HUES48 (cell line): ENCODE data around the gene MLPH.

Experiments used
- H3K27ac ChIP-seq: one replicate; pipeline ENCODE4 v1.7.0; 2013; ENCODE audit warnings: low read depth, low read length, inconsistent platforms
- H3K27me3 ChIP-seq: 2 replicates; pipeline ENCODE4 v1.6.1; 2013; ENCODE audit warnings: mild to moderate bottlenecking, low read length; ENCODE audit not compliant: control insufficient read depth, insufficient read depth
- H3K36me3 ChIP-seq: 2 replicates; pipeline ENCODE4 v1.6.1; 2013; ENCODE audit warnings: low read length; ENCODE audit not compliant: control insufficient read depth, insufficient read depth
- H3K4me1 ChIP-seq: 2 replicates; pipeline ENCODE4 v1.6.1; 2013; ENCODE audit warnings: mild to moderate bottlenecking, low read length; ENCODE audit not compliant: control insufficient read depth, insufficient read depth
- H3K4me3 ChIP-seq: 2 replicates; pipeline ENCODE4 v1.5.1; 2013; ENCODE audit warnings: mild to moderate bottlenecking, low read depth, low read length
- H3K9ac ChIP-seq: 2 replicates; pipeline ENCODE4 v1.6.1; 2013; ENCODE audit warnings: mild to moderate bottlenecking, low read depth, low read length, moderate library complexity
- H3K9me3 ChIP-seq: 2 replicates; pipeline ENCODE4 v1.6.1; 2013; ENCODE audit warnings: low read length; ENCODE audit not compliant: control insufficient read depth, insufficient read depth

Gene MLPH

GRCh38 chr2:237525559-237526157 is 38.6 kb downstream of the MLPH start:
- H3K9ac ChIP-seq = no peak overlapping the region
- no peaks in the 10 kb centered on the region for H3K9me3 ChIP-seq
- H3K27me3 ChIP-seq = no peaks in the 10 kb centered on the region
- H3K36me3 ChIP-seq = no peaks in the 10 kb centered on the region
- H3K4me3 ChIP-seq = no peak overlapping the region
- no peaks in the 10 kb centered on the region for H3K4me1 ChIP-seq
- no peak overlapping the region for H3K27ac ChIP-seq

- Histone ChIP-seq H3K27me3 (no peaks in the 10 kb centered on the region), H3K36me3 (no peaks in the 10 kb centered on the region), H3K4me1 (peaks cover 5% of the 10 kb centered on the region), H3K9me3 (no peaks in the 10 kb centered on the region), H3K27ac (no peak overlapping the region), H3K4me3 (no peak overlapping the region), H3K9ac (no peak overlapping the region)
These were observed 40.2 kb downstream of the MLPH start for GRCh38 chr2:237527233-237527632.

GRCh38 chr2:237527766-237528165 is 40.7 kb downstream of the MLPH start:
- Histone ChIP-seq H3K27me3 (no peaks in the 10 kb centered on the region), H3K4me1 (peaks cover 5% of the 10 kb centered on the region), H3K36me3 (no peaks in the 10 kb centered on the region), H3K4me3 (no peak overlapping the region), H3K9ac (no peak overlapping the region), H3K27ac (no peak overlapping the region), H3K9me3 (no peaks in the 10 kb centered on the region)

GRCh38 chr2:237529452-237530402 is 42.7 kb downstream of the MLPH start:
- H3K27me3 ChIP-seq = no peaks in the 10 kb centered on the region
- H3K36me3 ChIP-seq = no peaks in the 10 kb centered on the region
- no peak overlapping the region for H3K4me3 ChIP-seq
- no peaks in the 10 kb centered on the region for H3K9me3 ChIP-seq
- H3K4me1 ChIP-seq = peaks cover 5% of the 10 kb centered on the region
- no peak overlapping the region for H3K9ac ChIP-seq
- no peak overlapping the region for H3K27ac ChIP-seq

- Histone ChIP-seq H3K36me3 (no peaks in the 10 kb centered on the region), H3K27ac (no peak overlapping the region), H3K9ac (no peak overlapping the region), H3K4me1 (peaks cover 5% of the 10 kb centered on the region), H3K4me3 (no peak overlapping the region), H3K27me3 (no peaks in the 10 kb centered on the region), H3K9me3 (no peaks in the 10 kb centered on the region)
These were observed 43.7 kb downstream of the MLPH start for GRCh38 chr2:237530472-237531433.

GRCh38 chr2:237532160-237532559 is 45.1 kb downstream of the MLPH start:
- H3K27ac ChIP-seq = no peak overlapping the region
- H3K4me1 ChIP-seq = peaks cover 5% of the 10 kb centered on the region
- H3K36me3 ChIP-seq = no peaks in the 10 kb centered on the region

GRCh38 chr2:237533668-237534161 is 46.7 kb downstream of the MLPH start:
- H3K9ac ChIP-seq = no peak overlapping the region
- no peak overlapping the region for H3K27ac ChIP-seq
- H3K4me3 ChIP-seq = no peak overlapping the region
- H3K4me1 ChIP-seq = peaks cover 5% of the 10 kb centered on the region
- H3K27me3 ChIP-seq = no peaks in the 10 kb centered on the region
- H3K36me3 ChIP-seq = no peaks in the 10 kb centered on the region
- no peaks in the 10 kb centered on the region for H3K9me3 ChIP-seq

More at GRCh38 chr2:237532160-237532559, 45.1 kb downstream of the MLPH start:
- H3K4me3 ChIP-seq = no peak overlapping the region
- H3K9ac ChIP-seq = no peak overlapping the region
- no peaks in the 10 kb centered on the region for H3K27me3 ChIP-seq
- no peaks in the 10 kb centered on the region for H3K9me3 ChIP-seq

- H3K9me3 ChIP-seq = no peaks in the 10 kb centered on the region
- H3K36me3 ChIP-seq = no peaks in the 10 kb centered on the region
- H3K9ac ChIP-seq = no peak overlapping the region
- H3K27ac ChIP-seq = no peak overlapping the region
- H3K27me3 ChIP-seq = no peaks in the 10 kb centered on the region
- peaks cover 5% of the 10 kb centered on the region for H3K4me1 ChIP-seq
- no peak overlapping the region for H3K4me3 ChIP-seq
These were observed 47.3 kb downstream of the MLPH start for GRCh38 chr2:237534380-237534779.

- Histone ChIP-seq H3K27ac (no peak overlapping the region), H3K4me1 (peaks cover 5% of the 10 kb centered on the region), H3K9ac (no peak overlapping the region), H3K9me3 (no peaks in the 10 kb centered on the region), H3K27me3 (no peaks in the 10 kb centered on the region), H3K4me3 (no peak overlapping the region), H3K36me3 (no peaks in the 10 kb centered on the region)
These were observed 48.5 kb downstream of the MLPH start for GRCh38 chr2:237535385-237536082.

- Histone ChIP-seq H3K36me3 (no peaks in the 10 kb centered on the region), H3K9ac (no peak overlapping the region), H3K4me3 (no peak overlapping the region), H3K27ac (no peak overlapping the region), H3K9me3 (no peaks in the 10 kb centered on the region), H3K27me3 (no peaks in the 10 kb centered on the region), H3K4me1 (peaks cover 5% of the 10 kb centered on the region)
These were observed 49.0 kb downstream of the MLPH start for GRCh38 chr2:237536083-237536415.
